ENCODE measurements around the gene XIRP1. TPM values are rescaled to one million over a fixed set of nuclear protein-coding genes. Genes with fewer than 3 reads are reported as not detected.
A peak's percentile ranks its signal among the peaks of the same experiment; 100 is the strongest.
"Not testable (repeated sequence)": the region's sequence is repeated elsewhere in the genome, so short reads cannot be mapped to it uniquely, and the experiment has no call there.

XIRP1 gene
- total and polyA plus RNA-seq, 4 donors: 0.13 to 0.75 (median 0.19) TPM; not detected in 1

DNA sequence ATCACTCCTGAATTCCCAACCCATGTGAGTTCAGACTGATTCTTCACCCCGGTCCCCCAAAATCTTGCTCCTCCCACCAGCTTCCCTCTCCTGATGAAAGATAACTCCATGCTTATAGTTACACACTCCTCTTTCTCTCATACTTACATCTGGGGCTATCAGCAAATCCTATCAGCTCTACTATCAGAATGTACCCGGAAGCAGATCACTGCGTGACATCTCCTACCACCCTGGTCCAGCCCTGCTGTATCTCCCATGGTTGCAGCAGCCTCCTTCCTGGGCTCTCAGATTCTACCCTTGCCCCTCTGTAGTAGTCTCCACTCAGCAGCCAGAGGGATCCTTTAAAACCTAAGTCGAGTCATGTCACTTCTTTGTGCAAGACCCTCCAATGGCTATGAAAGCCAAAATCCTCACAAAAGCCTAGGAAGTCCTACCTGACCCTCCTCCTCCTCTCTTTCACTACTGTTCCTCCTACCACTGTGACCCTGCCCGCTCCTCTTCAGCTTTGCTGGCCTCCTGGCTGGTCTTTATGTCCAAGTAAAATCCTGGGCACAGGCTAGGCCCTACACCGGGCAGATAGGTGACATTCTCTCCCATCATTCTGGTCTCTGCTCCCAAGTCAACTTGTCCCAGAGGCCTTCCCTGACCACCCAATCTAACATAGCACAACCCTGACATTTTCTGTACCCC lies 16.2 kb downstream of the XIRP1 start:
- ATAC-seq (ENCODE audit: low FRiP score) (no peak), DNase-seq (no peak)
- peak overlapping the region in 1 of 2 donors; percentile 82 for H3K27ac ChIP-seq (ENCODE audit: low read depth in 1 of 2, low read length in 2 of 2)
- H3K9me3 ChIP-seq (ENCODE audit: control insufficient read depth, low read length): no peaks in the 10 kb centered on the region
- peaks cover 0 to 7% of the 10 kb centered on the region in 2 donors for H3K4me1 ChIP-seq (ENCODE audit: control insufficient read depth in 1 of 2, insufficient read depth in 2 of 2, low read length in 2 of 2)
- intact Hi-C loops (cut with DNase I): no loop called here
- no peak overlapping the region for H3K4me3 ChIP-seq (ENCODE audit: low read length in 2 of 2)
- H3K27me3 ChIP-seq (ENCODE audit: control insufficient read depth in 1 of 2, insufficient read depth in 2 of 2, low read length in 1 of 2): no peaks in the 10 kb centered on the region
- WGBS, 2 donors: 86 to 87% methylated on average over 6 of the region's 6 CpGs
- H3K36me3 ChIP-seq (ENCODE audit: control insufficient read depth in 1 of 2, insufficient read depth in 2 of 2, low read length in 1 of 2): no peaks in the 10 kb centered on the region

DNA sequence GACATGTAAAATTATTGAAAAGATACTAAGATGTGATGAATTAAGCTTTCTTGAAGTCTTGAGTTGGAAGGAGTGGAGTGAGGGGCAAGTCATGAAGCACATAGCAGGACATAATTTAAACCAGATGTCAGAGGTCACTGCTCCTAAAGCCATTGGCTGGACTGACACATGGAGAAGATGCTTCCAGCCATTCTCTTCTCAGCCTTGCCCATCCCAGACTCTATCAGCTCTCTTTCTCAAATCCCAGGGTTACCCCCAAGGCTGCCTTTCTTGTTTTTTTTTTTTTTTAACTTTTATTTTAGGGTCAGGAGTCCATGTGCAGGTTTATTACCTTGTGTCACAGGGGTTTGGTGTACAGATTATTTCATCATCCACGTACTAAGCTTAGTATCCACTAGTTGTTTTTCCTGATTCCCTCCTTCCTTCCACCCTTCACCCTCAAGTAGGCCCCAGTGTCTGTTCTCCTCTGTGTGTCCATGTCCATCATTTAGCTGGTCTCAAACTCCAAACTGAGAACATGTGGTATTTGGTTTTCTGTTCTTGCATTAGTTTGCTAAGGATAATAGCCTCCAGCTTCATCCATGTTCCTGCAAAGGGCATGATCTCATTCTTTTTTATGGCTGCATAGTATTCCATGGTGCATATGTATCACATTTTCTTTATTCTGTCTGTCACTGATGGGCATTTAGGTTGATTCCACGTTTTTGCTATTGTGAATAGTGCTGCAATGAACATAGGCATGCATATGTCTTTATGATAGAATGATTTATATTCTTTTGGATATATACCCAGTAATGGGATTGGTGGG lies 18.9 kb downstream of the XIRP1 start:
- Histone ChIP-seq H3K4me1 (ENCODE audit: control insufficient read depth in 1 of 2, insufficient read depth in 2 of 2, low read length in 2 of 2) (peaks cover 0 to 2% of the 10 kb centered on the region in 2 donors), H3K36me3 (ENCODE audit: control insufficient read depth in 1 of 2, insufficient read depth in 2 of 2, low read length in 1 of 2) (no peaks in the 10 kb centered on the region), H3K27me3 (ENCODE audit: control insufficient read depth in 1 of 2, insufficient read depth in 2 of 2, low read length in 1 of 2) (no peaks in the 10 kb centered on the region), H3K9me3 (ENCODE audit: control insufficient read depth, low read length) (no peaks in the 10 kb centered on the region), H3K27ac (ENCODE audit: low read depth in 1 of 2, low read length in 2 of 2) (no peak overlapping the region), H3K4me3 (ENCODE audit: low read length in 2 of 2) (no peak overlapping the region)
- ATAC-seq (ENCODE audit: low FRiP score) (no peak), DNase-seq (no peak)
- WGBS, 2 donors: 78 to 81% methylated on average over 2 of the region's 2 CpGs
- intact Hi-C loops (cut with DNase I): no loop called here

DNA sequence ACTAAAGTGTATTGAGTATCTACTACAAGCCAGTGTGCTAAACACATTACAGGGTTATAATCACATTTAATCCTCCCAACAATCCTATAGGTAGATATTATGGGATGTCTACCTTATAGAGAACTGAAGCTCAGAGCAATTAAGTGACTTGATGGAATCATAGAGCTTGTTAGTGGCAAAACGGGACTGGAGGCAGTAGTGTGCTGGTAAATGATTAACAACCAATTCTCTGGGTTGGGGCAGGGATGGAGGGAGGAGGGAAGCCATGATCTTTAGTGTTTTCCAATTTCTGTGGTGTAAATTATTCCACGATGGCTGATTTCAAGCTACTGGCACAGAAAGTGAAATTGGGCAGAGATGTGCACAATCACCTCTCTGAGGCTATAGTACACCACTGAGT lies 20.5 kb downstream of the XIRP1 start:
- Histone ChIP-seq H3K4me3 (ENCODE audit: low read length in 2 of 2) (no peak overlapping the region), H3K4me1 (ENCODE audit: control insufficient read depth in 1 of 2, insufficient read depth in 2 of 2, low read length in 2 of 2) (no peaks in the 10 kb centered on the region), H3K27ac (ENCODE audit: low read depth in 1 of 2, low read length in 2 of 2) (no peak overlapping the region), H3K36me3 (ENCODE audit: control insufficient read depth in 1 of 2, insufficient read depth in 2 of 2, low read length in 1 of 2) (no peaks in the 10 kb centered on the region), H3K9me3 (ENCODE audit: control insufficient read depth, low read length) (no peaks in the 10 kb centered on the region), H3K27me3 (ENCODE audit: control insufficient read depth in 1 of 2, insufficient read depth in 2 of 2, low read length in 1 of 2) (no peaks in the 10 kb centered on the region)
- ATAC-seq (ENCODE audit: low FRiP score) (no peak), DNase-seq (no peak)
- WGBS, 2 donors: 76 to 77% methylated on average over 2 of the region's 2 CpGs
- intact Hi-C loops (cut with DNase I): no loop called here

DNA sequence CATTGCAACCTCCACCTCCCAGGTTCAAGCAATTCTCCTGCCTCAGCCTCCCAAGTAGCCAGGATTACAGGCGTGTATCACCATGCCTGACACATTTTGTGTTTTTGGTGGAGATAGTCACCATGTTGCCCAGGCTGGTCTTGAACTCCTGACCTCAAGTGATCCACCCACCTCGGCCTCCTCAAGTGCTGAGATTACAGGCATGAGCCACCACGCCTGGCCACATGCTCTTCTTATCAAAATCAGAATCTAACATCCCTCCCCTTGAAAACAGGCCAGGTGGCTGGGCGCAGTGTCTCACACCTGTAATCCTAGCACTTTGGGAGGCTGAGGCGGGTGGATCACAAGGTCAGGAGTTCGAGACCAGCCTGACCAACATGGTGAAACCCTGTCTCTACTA lies 21.5 kb downstream of the XIRP1 start:
- H3K9me3 ChIP-seq (ENCODE audit: control insufficient read depth, low read length); H3K4me3 ChIP-seq (ENCODE audit: low read length in 2 of 2); H3K4me1 ChIP-seq (ENCODE audit: control insufficient read depth in 1 of 2, insufficient read depth in 2 of 2, low read length in 2 of 2); H3K27ac ChIP-seq (ENCODE audit: low read depth in 1 of 2, low read length in 2 of 2); ATAC-seq (ENCODE audit: low FRiP score); H3K27me3 ChIP-seq (ENCODE audit: control insufficient read depth in 1 of 2, insufficient read depth in 2 of 2, low read length in 1 of 2); intact Hi-C loops (cut with DNase I); H3K36me3 ChIP-seq (ENCODE audit: control insufficient read depth in 1 of 2, insufficient read depth in 2 of 2, low read length in 1 of 2): not testable (repeated sequence)
- peak in 1 of 2 donors; percentile 39 for DNase-seq
- WGBS, 2 donors: 90 to 95% methylated on average over 5 to 6 of the region's 6 CpGs

DNA sequence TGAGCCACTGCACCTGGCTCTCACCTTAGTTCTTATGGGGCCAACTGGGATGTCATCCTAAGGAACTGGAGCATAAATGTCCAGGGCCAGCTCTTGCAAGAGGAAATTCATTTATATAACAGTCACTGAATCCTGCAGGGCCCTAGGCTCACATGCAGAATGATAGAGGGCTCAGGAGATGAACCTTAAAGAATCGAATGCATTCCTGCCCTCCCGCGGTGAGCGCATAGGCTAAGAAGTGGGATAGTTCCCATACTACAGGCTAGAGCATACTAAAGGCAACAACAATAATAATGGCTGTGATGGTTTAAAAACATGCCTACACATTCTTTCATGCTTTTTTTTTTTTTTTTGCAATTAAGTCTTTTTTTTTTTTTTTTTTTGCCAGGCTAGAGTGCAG lies 21.9 kb downstream of the XIRP1 start:
- ATAC-seq (ENCODE audit: low FRiP score): no peak
- Histone ChIP-seq H3K27me3 (ENCODE audit: control insufficient read depth in 1 of 2, insufficient read depth in 2 of 2, low read length in 1 of 2) (no peaks in the 10 kb centered on the region), H3K4me3 (ENCODE audit: low read length in 2 of 2) (no peak overlapping the region), H3K36me3 (ENCODE audit: control insufficient read depth in 1 of 2, insufficient read depth in 2 of 2, low read length in 1 of 2) (no peaks in the 10 kb centered on the region), H3K27ac (ENCODE audit: low read depth in 1 of 2, low read length in 2 of 2) (no peak overlapping the region), H3K9me3 (ENCODE audit: control insufficient read depth, low read length) (no peaks in the 10 kb centered on the region), H3K4me1 (ENCODE audit: control insufficient read depth in 1 of 2, insufficient read depth in 2 of 2, low read length in 2 of 2) (no peaks in the 10 kb centered on the region)
- intact Hi-C loops (cut with DNase I): no loop called here
- 75 to 89% methylated on average over 4 of the region's 4 CpGs for WGBS, 2 donors
- DNase-seq: no peak

DNA sequence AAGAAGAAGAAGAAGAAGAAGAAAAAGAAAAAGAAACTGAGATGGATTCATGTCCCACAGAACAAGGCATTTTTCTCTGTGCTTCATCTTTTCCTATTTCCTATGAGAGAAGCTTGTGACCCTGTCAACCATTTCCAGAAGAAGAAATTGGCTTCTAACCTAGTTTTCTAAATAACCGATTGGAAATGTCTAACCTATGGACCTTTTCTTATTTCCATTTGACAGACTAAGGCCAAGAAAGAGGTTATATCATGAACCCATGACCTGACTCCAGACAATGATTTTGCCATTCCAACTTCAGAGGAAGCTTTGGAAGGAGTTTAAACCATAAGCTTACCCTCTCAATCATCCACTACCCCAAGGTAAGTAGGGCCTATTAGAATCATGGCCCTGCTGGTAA lies 22.7 kb downstream of the XIRP1 start:
- H3K27ac ChIP-seq (ENCODE audit: low read depth in 1 of 2, low read length in 2 of 2): no peak overlapping the region
- H3K4me3 ChIP-seq (ENCODE audit: low read length in 2 of 2): no peak overlapping the region
- H3K9me3 ChIP-seq (ENCODE audit: control insufficient read depth, low read length): no peaks in the 10 kb centered on the region
- H3K36me3 ChIP-seq (ENCODE audit: control insufficient read depth in 1 of 2, insufficient read depth in 2 of 2, low read length in 1 of 2): no peaks in the 10 kb centered on the region
- DNase-seq (no peak), ATAC-seq (ENCODE audit: low FRiP score) (no peak)
- intact Hi-C loops (cut with DNase I): no loop called here
- 60 to 87% methylated on average over 1 of the region's 1 CpG for WGBS, 2 donors
- H3K4me1 ChIP-seq (ENCODE audit: control insufficient read depth in 1 of 2, insufficient read depth in 2 of 2, low read length in 2 of 2): no peaks in the 10 kb centered on the region
- no peaks in the 10 kb centered on the region for H3K27me3 ChIP-seq (ENCODE audit: control insufficient read depth in 1 of 2, insufficient read depth in 2 of 2, low read length in 1 of 2)

DNA sequence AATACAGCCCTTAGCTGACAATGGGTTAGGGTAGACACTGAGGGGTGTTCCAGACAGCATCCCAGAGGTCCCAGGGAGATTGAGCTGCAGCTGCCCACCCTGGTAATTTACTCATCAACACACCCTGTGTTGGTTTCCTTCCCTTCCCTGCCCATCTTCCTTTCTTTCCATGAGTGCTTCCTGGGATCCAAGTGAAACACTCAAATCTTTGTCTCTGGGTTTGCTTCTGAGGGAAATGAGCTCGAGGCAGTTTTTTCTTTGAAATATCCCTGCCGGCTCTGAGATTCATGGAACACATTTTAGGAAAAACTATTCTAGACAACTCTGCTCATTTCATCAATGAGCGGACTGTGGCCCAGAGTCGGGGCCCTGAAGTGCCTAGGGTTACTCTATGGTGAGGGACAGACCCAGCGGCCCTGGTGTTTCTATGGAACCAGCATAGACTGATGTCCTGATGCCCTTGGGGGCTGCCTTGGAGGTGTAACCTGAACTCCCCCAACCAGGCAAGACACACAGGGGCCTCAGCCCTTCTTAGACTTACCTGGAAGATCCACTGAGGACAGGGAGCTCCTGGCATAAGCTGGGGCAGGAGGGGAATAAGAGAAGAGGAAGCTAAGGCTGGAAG lies 24.1 kb downstream of the XIRP1 start:
- no peaks in the 10 kb centered on the region for H3K9me3 ChIP-seq (ENCODE audit: control insufficient read depth, low read length)
- H3K27ac ChIP-seq (ENCODE audit: low read depth in 1 of 2, low read length in 2 of 2): no peak overlapping the region
- 88 to 95% methylated on average over 5 of the region's 5 CpGs for WGBS, 2 donors
- ATAC-seq (ENCODE audit: low FRiP score) (no peak), DNase-seq (no peak)
- no peak overlapping the region for H3K4me3 ChIP-seq (ENCODE audit: low read length in 2 of 2)
- H3K4me1 ChIP-seq (ENCODE audit: control insufficient read depth in 1 of 2, insufficient read depth in 2 of 2, low read length in 2 of 2): no peaks in the 10 kb centered on the region
- intact Hi-C loops (cut with DNase I): no loop called here
- H3K27me3 ChIP-seq (ENCODE audit: control insufficient read depth in 1 of 2, insufficient read depth in 2 of 2, low read length in 1 of 2): no peaks in the 10 kb centered on the region
- no peaks in the 10 kb centered on the region for H3K36me3 ChIP-seq (ENCODE audit: control insufficient read depth in 1 of 2, insufficient read depth in 2 of 2, low read length in 1 of 2)

DNA sequence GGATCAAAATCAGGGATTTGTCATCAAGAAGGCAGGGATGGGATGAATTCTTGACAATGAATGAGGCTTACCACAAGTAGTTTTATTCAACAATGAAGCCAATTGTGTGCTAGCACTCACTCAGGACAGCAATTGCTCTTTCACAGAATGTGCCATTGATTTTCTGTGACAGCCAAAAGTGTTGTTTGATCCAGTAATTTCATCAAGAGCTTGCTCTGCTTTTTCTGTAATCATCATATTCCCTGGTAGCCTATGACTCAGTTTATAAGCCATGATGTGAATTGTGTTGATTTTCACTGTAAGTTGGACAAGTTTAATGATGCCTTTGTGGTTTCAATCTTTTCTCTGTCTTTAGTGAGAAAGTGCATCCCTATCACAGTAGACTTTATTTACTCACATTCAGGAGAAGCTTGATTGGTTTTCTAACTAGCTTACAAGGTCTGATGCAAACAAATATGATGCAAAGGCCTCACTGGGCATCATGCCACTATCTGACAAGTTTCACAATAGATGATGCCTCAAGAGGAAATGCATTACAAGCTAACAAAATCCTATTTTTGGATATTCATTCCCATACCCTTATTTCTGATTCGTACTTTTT lies 25.4 kb downstream of the XIRP1 start:
- H3K4me1 ChIP-seq (ENCODE audit: control insufficient read depth in 1 of 2, insufficient read depth in 2 of 2, low read length in 2 of 2): no peaks in the 10 kb centered on the region
- 87% methylated on average over 1 of the region's 1 CpG for WGBS, 2 donors
- ATAC-seq (ENCODE audit: low FRiP score) (peak; percentile 50), DNase-seq (peak in 1 of 2 donors; percentile 61)
- H3K27me3 ChIP-seq (ENCODE audit: control insufficient read depth in 1 of 2, insufficient read depth in 2 of 2, low read length in 1 of 2): no peaks in the 10 kb centered on the region
- no peaks in the 10 kb centered on the region for H3K36me3 ChIP-seq (ENCODE audit: control insufficient read depth in 1 of 2, insufficient read depth in 2 of 2, low read length in 1 of 2)
- no peak overlapping the region for H3K27ac ChIP-seq (ENCODE audit: low read depth in 1 of 2, low read length in 2 of 2)
- intact Hi-C loops (cut with DNase I): no loop called here
- H3K4me3 ChIP-seq (ENCODE audit: low read length in 2 of 2): no peak overlapping the region
- no peaks in the 10 kb centered on the region for H3K9me3 ChIP-seq (ENCODE audit: control insufficient read depth, low read length)
